Neural cell (in vitro differentiated cells): Measurements from ENCODE around the gene MYO3A. TPM values are rescaled to one million over a fixed set of nuclear protein-coding genes. Genes with fewer than 3 reads are reported as not detected.
A peak's percentile ranks its signal among the peaks of the same experiment; 100 is the strongest.

Source experiments
- H2AFZ ChIP-seq: fragments of 200-600, 300-800 bp; sonication (generic), shearing (Covaris generic); 2 replicates; pipeline ENCODE4 v1.6.0; 2014; ENCODE audit warnings: low read depth, mild to moderate bottlenecking, antibody characterized with exemption, low read length, moderate library complexity
- H3F3A ChIP-seq: fragments of 200-600 bp; shearing (Covaris generic); 2 replicates; pipeline ENCODE4 v1.6.1; 2016; ENCODE audit warnings: mild to moderate bottlenecking, moderate library complexity, mixed read lengths, antibody characterized with exemption, low read length; ENCODE audit not compliant: insufficient read depth, poor library complexity, severe bottlenecking
- H3K27ac ChIP-seq: fragments of 200-600, 300-800 bp; sonication (generic), shearing (Covaris generic); 2 replicates; pipeline ENCODE4 v1.5.1; 2014; ENCODE audit warnings: mild to moderate bottlenecking, low read length, moderate library complexity
- H3K27me3 ChIP-seq: fragments of 300-800, 200-600 bp; sonication (generic), shearing (Covaris generic); 2 replicates; pipeline ENCODE4 v1.6.0; 2014; ENCODE audit warnings: mild to moderate bottlenecking, low read depth, low read length, moderate library complexity; ENCODE audit not compliant: insufficient read depth
- H3K36me3 ChIP-seq: fragments of 300-800, 200-600 bp; sonication (generic), shearing (Covaris generic); 2 replicates; pipeline ENCODE4 v1.5.1; 2014; ENCODE audit warnings: mild to moderate bottlenecking, antibody characterized with exemption, low read length, moderate library complexity; ENCODE audit not compliant: insufficient read depth
- H3K4me2 ChIP-seq: fragments of 300-800, 200-600 bp; sonication (generic), shearing (Covaris generic); 2 replicates; pipeline ENCODE4 v1.6.0; 2014; ENCODE audit warnings: mild to moderate bottlenecking, low read length
- H3K4me3 ChIP-seq: fragments of 300-800, 200-600 bp; sonication (generic), shearing (Covaris generic); 2 replicates; pipeline ENCODE4 v1.5.1; 2014; ENCODE audit warnings: mild to moderate bottlenecking, low read length, moderate library complexity
- H3K79me2 ChIP-seq: fragments of 200-600 bp; shearing (Covaris generic); replicated peaks from 2 replicates; pipeline ENCODE4 v1.6.0; 2014; ENCODE audit warnings: mild to moderate bottlenecking, low read length, moderate library complexity; ENCODE audit not compliant: insufficient read depth
- H3K9ac ChIP-seq: fragments of 300-800, 200-600 bp; sonication (generic), shearing (Covaris generic); 2 replicates; pipeline ENCODE4 v1.6.1; 2016; ENCODE audit warnings: mild to moderate bottlenecking, low read length, mixed read lengths
- H3K9me2 ChIP-seq: fragments of 200-600 bp; shearing (Covaris generic); 2 replicates; pipeline ENCODE4 v1.6.1; 2016; ENCODE audit warnings: mild to moderate bottlenecking, low read length, mixed read lengths; ENCODE audit not compliant: insufficient read depth
- H3K9me3 ChIP-seq: fragments of 200-600, 300-800 bp; sonication (generic), shearing (Covaris generic); 2 replicates; pipeline ENCODE4 v1.6.1; 2016; ENCODE audit warnings: mild to moderate bottlenecking, mixed run types, low read length, moderate library complexity, mixed read lengths
- H4K20me1 ChIP-seq: fragments of 200-600 bp; shearing (Covaris generic); 2 replicates; pipeline ENCODE4 v1.6.1; 2016; ENCODE audit warnings: mild to moderate bottlenecking, mixed run types; ENCODE audit not compliant: insufficient read depth
- CTCF ChIP-seq: fragments of 450-650 bp; IDR thresholded peaks from 2 replicates; pipeline ENCODE4 v1.5.1; 2014; ENCODE audit warnings: antibody characterized with exemption, mild to moderate bottlenecking, moderate library complexity; ENCODE audit not compliant: poor library complexity, severe bottlenecking
- EP300 ChIP-seq: fragments of 450-650 bp; conservative IDR thresholded peaks from 2 replicates; pipeline ENCODE4 v1.6.1; 2014; ENCODE audit warnings: antibody characterized with exemption, mild to moderate bottlenecking, moderate library complexity; ENCODE audit not compliant: poor library complexity, severe bottlenecking
- EZH2 ChIP-seq: fragments of 200-600, 300-800 bp; shearing (Covaris generic), sonication (generic); IDR thresholded peaks from 2 replicates; pipeline ENCODE4 v1.6.1; 2014; ENCODE audit warnings: antibody characterized with exemption, low read length, borderline replicate concordance, mild to moderate bottlenecking; ENCODE audit not compliant: insufficient read depth, poor library complexity, severe bottlenecking
- MXI1 ChIP-seq: fragments of 450-650 bp; conservative IDR thresholded peaks from 2 replicates; pipeline ENCODE4 v1.6.1; 2014; ENCODE audit warnings: antibody characterized with exemption, mild to moderate bottlenecking; ENCODE audit not compliant: poor library complexity, severe bottlenecking
- POLR2AphosphoS5 ChIP-seq: IDR thresholded peaks from 2 replicates; pipeline ENCODE4 v1.6.1; 2012
- RAD21 ChIP-seq: fragments of 450-650 bp; conservative IDR thresholded peaks from 2 replicates; pipeline ENCODE4 v1.6.1; 2014; ENCODE audit warnings: antibody characterized with exemption, mild to moderate bottlenecking, moderate library complexity
- REST ChIP-seq: IDR thresholded peaks from 2 replicates; pipeline ENCODE4 v1.6.1; 2012; ENCODE audit warnings: borderline replicate concordance
- SMC3 ChIP-seq: fragments of 450-650 bp; conservative IDR thresholded peaks from 2 replicates; pipeline ENCODE4 v1.6.1; 2014; ENCODE audit warnings: antibody characterized with exemption, mild to moderate bottlenecking, moderate library complexity; ENCODE audit not compliant: poor library complexity
- TAF1 ChIP-seq: IDR thresholded peaks from 2 replicates; pipeline ENCODE4 v1.6.1; 2012; ENCODE audit warnings: low read depth
- polyA plus RNA-seq: library from polyadenylated mRNA; depleted of rRNA; stranded (reverse); fragments of >200 nt; gene quantifications from 2 replicates; pipeline ENCODE4 v1.2.3, GENCODE V29; 2014

Gene MYO3A
- polyA plus RNA-seq, 1 donor from 2014 or later = 4.1 TPM

GRCh38 chr10:26214551-26215395 is 280.7 kb downstream of the MYO3A start:
- H3K4me3 ChIP-seq = peak overlapping the region; percentile 86
- peak overlapping the region; percentile 98 for H3K27ac ChIP-seq
- H3K27me3 ChIP-seq = no peaks in the 10 kb centered on the region
- no peaks in the 10 kb centered on the region for H3K9me2 ChIP-seq
- peaks cover 78% of the 10 kb centered on the region for H3K79me2 ChIP-seq
- H2AFZ ChIP-seq = no peak overlapping the region
- H4K20me1 ChIP-seq = no peaks in the 10 kb centered on the region
- peaks cover 7% of the 10 kb centered on the region for H3F3A ChIP-seq
- H3K9ac ChIP-seq = peak overlapping the region; percentile 99
- H3K36me3 ChIP-seq = no peaks in the 10 kb centered on the region
- H3K4me2 ChIP-seq = peak overlapping the region; percentile 67
- TF ChIP-seq CTCF = no peak
- no peak for TF ChIP-seq RAD21
- TF ChIP-seq EP300 = no peak
- TF ChIP-seq MXI1 = no peak
- TF ChIP-seq REST = peak; percentile 70
- no peak for TF ChIP-seq TAF1
- peak; percentile 60 for TF ChIP-seq POLR2AphosphoS5
- TF ChIP-seq SMC3 = no peak
- no peak for TF ChIP-seq EZH2
- no peaks in the 10 kb centered on the region for H3K9me3 ChIP-seq

GRCh38 chr10:26215396-26215934 is 281.4 kb downstream of the MYO3A start:
- no peak overlapping the region for H2AFZ ChIP-seq
- H3F3A ChIP-seq = peaks cover 7% of the 10 kb centered on the region
- TF ChIP-seq CTCF (no peak), REST (no peak), RAD21 (no peak), MXI1 (no peak), TAF1 (no peak), POLR2AphosphoS5 (peak; percentile 59), EP300 (peak; percentile 11), SMC3 (no peak), EZH2 (no peak)
- peak overlapping the region; percentile 86 for H3K4me3 ChIP-seq
- no peaks in the 10 kb centered on the region for H3K27me3 ChIP-seq
- peak overlapping the region; percentile 98 for H3K27ac ChIP-seq
- peaks cover 85% of the 10 kb centered on the region for H3K79me2 ChIP-seq
- no peaks in the 10 kb centered on the region for H3K9me3 ChIP-seq
- no peaks in the 10 kb centered on the region for H4K20me1 ChIP-seq
- peak overlapping the region; percentile 99 for H3K9ac ChIP-seq
- H3K9me2 ChIP-seq = no peaks in the 10 kb centered on the region
- peak overlapping the region; percentile 67 for H3K4me2 ChIP-seq
- H3K36me3 ChIP-seq = no peaks in the 10 kb centered on the region
